ENCODE results near the gene UNC13C. TPM values are rescaled to one million over a fixed set of nuclear protein-coding genes. Genes with fewer than 3 reads are reported as not detected.

Gene UNC13C
- total RNA-seq, 1 donor from 2014 or later: not detected

DNA sequence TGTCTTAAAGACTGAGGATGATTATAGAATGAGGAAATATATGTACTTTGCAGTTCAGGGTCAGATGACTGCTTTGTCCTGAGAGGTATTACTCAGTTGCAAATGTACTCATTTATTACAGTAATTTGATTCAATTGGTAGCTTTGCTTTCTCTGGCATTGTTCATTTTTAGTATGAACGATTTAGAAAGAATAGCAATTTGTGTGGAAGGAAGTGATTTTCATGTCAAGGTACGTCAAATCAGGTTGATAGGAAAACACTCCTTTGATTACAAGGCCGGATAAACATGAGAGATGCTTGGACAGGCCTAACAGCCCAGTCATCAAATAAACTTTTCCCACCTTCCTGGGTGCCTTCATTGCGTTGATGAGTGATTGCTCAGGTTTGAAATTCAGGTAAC lies 53.8 kb downstream of the UNC13C start:
- no peak for DNase-seq
- no peak for ATAC-seq (ENCODE audit: low read depth)
- TF ChIP-seq, protein P1, sequence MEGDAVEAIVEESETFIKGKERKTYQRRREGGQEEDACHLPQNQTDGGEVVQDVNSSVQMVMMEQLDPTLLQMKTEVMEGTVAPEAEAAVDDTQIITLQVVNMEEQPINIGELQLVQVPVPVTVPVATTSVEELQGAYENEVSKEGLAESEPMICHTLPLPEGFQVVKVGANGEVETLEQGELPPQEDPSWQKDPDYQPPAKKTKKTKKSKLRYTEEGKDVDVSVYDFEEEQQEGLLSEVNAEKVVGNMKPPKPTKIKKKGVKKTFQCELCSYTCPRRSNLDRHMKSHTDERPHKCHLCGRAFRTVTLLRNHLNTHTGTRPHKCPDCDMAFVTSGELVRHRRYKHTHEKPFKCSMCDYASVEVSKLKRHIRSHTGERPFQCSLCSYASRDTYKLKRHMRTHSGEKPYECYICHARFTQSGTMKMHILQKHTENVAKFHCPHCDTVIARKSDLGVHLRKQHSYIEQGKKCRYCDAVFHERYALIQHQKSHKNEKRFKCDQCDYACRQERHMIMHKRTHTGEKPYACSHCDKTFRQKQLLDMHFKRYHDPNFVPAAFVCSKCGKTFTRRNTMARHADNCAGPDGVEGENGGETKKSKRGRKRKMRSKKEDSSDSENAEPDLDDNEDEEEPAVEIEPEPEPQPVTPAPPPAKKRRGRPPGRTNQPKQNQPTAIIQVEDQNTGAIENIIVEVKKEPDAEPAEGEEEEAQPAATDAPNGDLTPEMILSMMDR (IDR thresholded peaks at IDR 0.05): no peak
- H3K4me3 Mint-ChIP-seq: no peak overlapping the region
- POLR2A ChIA-PET: no interaction called here
- H3K27ac Mint-ChIP-seq: no peak overlapping the region
- H3K36me3 Mint-ChIP-seq (ENCODE audit: low read depth): no peaks in the 10 kb centered on the region
- no peaks in the 10 kb centered on the region for H3K4me1 Mint-ChIP-seq
- intact Hi-C loops (cut with micrococcal nuclease): no loop called here
- no peaks in the 10 kb centered on the region for H3K27me3 Mint-ChIP-seq
- CTCF ChIA-PET: no interaction called here
- H3K9me3 Mint-ChIP-seq: peaks cover 4% of the 10 kb centered on the region

DNA sequence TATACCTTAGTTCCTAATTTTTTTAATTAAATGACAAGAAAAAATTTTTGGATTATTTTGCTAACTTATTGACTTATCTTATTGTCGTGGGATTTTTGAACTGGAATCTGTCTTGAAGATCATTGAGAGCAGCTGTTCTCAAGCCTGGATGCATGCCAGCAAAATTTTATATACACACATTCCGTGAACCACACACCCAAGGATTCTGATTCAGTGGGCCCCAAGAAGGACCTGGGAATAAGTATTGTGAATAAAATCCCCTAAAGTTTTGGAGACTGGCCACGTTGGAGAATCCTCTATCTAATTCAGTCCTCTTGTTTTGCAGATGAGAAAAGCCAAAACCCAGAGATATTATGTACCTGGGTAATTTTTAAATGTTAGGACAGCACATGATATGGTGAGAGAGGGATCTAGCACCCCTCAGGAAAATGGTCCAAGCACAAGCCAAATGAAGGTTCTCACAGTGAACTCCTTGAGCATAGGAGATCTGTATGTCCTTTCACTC lies 55.2 kb downstream of the UNC13C start:
- no peak overlapping the region for H3K27ac Mint-ChIP-seq
- CTCF ChIA-PET: no interaction called here
- intact Hi-C loops (cut with micrococcal nuclease): no loop called here
- DNase-seq (no peak), ATAC-seq (ENCODE audit: low read depth) (no peak)
- no peaks in the 10 kb centered on the region for H3K4me1 Mint-ChIP-seq
- TF ChIP-seq, protein P1 (IDR thresholded peaks at IDR 0.05): no peak
- no peaks in the 10 kb centered on the region for H3K36me3 Mint-ChIP-seq (ENCODE audit: low read depth)
- POLR2A ChIA-PET: no interaction called here
- no peaks in the 10 kb centered on the region for H3K9me3 Mint-ChIP-seq
- no peak overlapping the region for H3K4me3 Mint-ChIP-seq
- H3K27me3 Mint-ChIP-seq: no peaks in the 10 kb centered on the region

DNA sequence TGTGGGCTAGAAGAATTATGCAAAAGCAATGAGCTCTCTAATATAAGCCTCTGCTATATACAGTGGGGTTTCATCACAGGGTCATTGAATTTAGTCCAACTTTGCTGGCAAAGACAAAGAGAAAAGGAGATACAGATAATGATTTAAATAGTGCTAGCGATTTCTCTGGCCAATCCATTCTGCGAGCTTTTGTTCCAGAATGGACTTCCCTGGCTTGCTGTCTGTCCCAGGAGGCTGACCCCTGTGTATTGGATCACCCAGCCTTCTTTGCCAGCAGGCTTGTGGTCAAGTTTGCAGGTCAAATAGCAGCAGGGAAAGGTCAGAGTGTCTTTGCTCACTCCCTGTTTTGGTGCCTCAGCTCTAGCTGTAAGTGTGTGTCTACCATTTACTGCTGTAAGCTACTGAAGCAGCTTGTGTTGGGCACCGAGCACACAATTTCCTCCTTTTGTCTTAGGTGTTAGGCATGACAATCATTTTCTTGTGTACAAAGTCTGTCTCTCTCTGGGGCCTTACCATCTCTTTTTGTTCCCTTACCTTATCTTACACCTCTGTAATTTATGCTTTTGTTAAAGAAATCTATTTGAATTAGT lies 55.7 kb downstream of the UNC13C start:
- intact Hi-C loops (cut with micrococcal nuclease): no loop called here
- no peak for ATAC-seq (ENCODE audit: low read depth)
- H3K4me1 Mint-ChIP-seq: no peaks in the 10 kb centered on the region
- ChIA-PET POLR2A (no interaction called here), CTCF (no interaction called here)
- H3K9me3 Mint-ChIP-seq: no peaks in the 10 kb centered on the region
- TF ChIP-seq, protein P1 (IDR thresholded peaks at IDR 0.05): no peak
- H3K36me3 Mint-ChIP-seq (ENCODE audit: low read depth): no peaks in the 10 kb centered on the region
- DNase-seq: no peak
- no peaks in the 10 kb centered on the region for H3K27me3 Mint-ChIP-seq
- no peak overlapping the region for H3K4me3 Mint-ChIP-seq
- H3K27ac Mint-ChIP-seq: no peak overlapping the region

DNA sequence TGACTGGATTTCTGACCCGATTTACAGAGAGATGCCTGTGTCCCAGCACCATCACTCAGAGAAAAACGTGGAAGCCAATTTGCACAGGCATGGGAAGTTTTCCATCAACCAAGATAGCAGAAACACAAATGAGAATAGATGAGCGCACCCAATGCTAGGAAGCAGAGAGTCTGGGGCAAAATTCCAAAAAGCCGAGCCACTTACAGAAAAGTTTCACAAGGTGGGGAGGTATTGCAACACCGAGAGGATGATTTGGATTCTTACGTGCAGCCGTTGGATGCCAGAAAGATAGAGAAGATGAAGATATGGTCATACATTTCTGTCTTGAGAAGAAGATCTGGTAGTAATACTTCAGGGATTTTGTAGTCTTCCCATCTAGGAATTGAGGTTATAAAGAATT lies 57.4 kb downstream of the UNC13C start:
- Mint-ChIP-seq H3K4me3 (no peak overlapping the region), H3K27ac (no peak overlapping the region), H3K27me3 (no peaks in the 10 kb centered on the region), H3K36me3 (ENCODE audit: low read depth) (no peaks in the 10 kb centered on the region), H3K4me1 (no peaks in the 10 kb centered on the region), H3K9me3 (no peaks in the 10 kb centered on the region)
- TF ChIP-seq, protein P1 (IDR thresholded peaks at IDR 0.05): no peak
- intact Hi-C loops (cut with micrococcal nuclease): no loop called here
- CTCF ChIA-PET: no interaction called here
- ATAC-seq (ENCODE audit: low read depth): no peak
- POLR2A ChIA-PET: no interaction called here
- DNase-seq: no peak

DNA sequence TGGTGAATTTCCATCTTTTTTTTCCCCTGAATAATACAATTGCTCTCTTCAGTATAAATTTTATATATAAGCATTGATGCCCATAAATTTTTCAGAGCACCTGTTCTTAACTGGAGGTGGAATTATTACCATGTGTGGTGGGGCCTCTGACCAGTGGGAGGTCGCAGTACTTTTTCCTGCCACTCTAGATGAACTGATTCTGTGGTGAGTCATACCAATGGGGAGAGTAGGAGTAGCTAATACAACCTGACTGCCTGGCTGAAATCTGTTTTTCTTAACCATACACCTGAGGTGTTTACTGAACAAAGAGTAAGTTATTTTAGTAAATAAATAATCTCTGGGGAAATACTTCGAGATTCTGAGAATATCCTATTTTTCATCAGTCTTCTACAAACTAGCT lies 67.2 kb downstream of the UNC13C start:
- H3K27me3 Mint-ChIP-seq: no peaks in the 10 kb centered on the region
- DNase-seq (no peak), ATAC-seq (ENCODE audit: low read depth) (no peak)
- H3K4me3 Mint-ChIP-seq: no peak overlapping the region
- TF ChIP-seq, protein P1 (IDR thresholded peaks at IDR 0.05): no peak
- H3K4me1 Mint-ChIP-seq: no peaks in the 10 kb centered on the region
- ChIA-PET POLR2A (no interaction called here), CTCF (no interaction called here)
- intact Hi-C loops (cut with micrococcal nuclease): no loop called here
- no peaks in the 10 kb centered on the region for H3K36me3 Mint-ChIP-seq (ENCODE audit: low read depth)
- H3K9me3 Mint-ChIP-seq: no peaks in the 10 kb centered on the region
- H3K27ac Mint-ChIP-seq: no peak overlapping the region

All from activated B cell treated with CpG ODN at 0.5 μM for 24 hours (primary cell).